ENCODE results near the gene SLC39A9.
"Not testable (repeated sequence)": the region's sequence is repeated elsewhere in the genome, so short reads cannot be mapped to it uniquely, and the experiment has no call there.

Gene SLC39A9

GRCh38 chr14:69478055-69478454 lies 79.6 kb downstream of the SLC39A9 start:
- not testable (repeated sequence) for DNase-seq (ENCODE audit: low read depth)

- DNase-seq (ENCODE audit: low read depth), result no peak
These were observed 81.2 kb downstream of the SLC39A9 start for GRCh38 chr14:69479696-69480095.

GRCh38 chr14:69480136-69480535 lies 81.6 kb downstream of the SLC39A9 start:
- no peak for DNase-seq (ENCODE audit: low read depth)

- DNase-seq (ENCODE audit: low read depth), result no peak
These were observed 83.5 kb downstream of the SLC39A9 start for GRCh38 chr14:69481815-69482568.

GRCh38 chr14:69483765-69484443 lies 85.4 kb downstream of the SLC39A9 start:
- no peak for DNase-seq (ENCODE audit: low read depth)

GRCh38 chr14:69484444-69485314 lies 86.2 kb downstream of the SLC39A9 start, which contains the start of gene PLEKHD1:
TSS of gene PLEKHD1 (plus strand) at chr14:69484728. CDS start at chr14:69484966, 238 bp downstream.
- DNase-seq (ENCODE audit: low read depth), result no peak

- DNase-seq (ENCODE audit: low read depth), result no peak
These were observed 86.8 kb downstream of the SLC39A9 start for GRCh38 chr14:69485315-69485660.

- DNase-seq (ENCODE audit: low read depth), result no peak
These were observed 87.2 kb downstream of the SLC39A9 start for GRCh38 chr14:69485701-69486100.

GRCh38 chr14:69487226-69487625 lies 88.7 kb downstream of the SLC39A9 start:
- no peak for DNase-seq (ENCODE audit: low read depth)

- DNase-seq (ENCODE audit: low read depth), result no peak
These were observed 89.3 kb downstream of the SLC39A9 start for GRCh38 chr14:69487771-69488170.

- no peak for DNase-seq (ENCODE audit: low read depth)
These were observed 91.0 kb downstream of the SLC39A9 start for GRCh38 chr14:69489495-69489894.

GRCh38 chr14:69490219-69490918 lies 91.9 kb downstream of the SLC39A9 start:
- DNase-seq (ENCODE audit: low read depth), result no peak

GRCh38 chr14:69491193-69491592 lies 92.7 kb downstream of the SLC39A9 start:
- no peak for DNase-seq (ENCODE audit: low read depth)

GRCh38 chr14:69493038-69493437 lies 94.5 kb downstream of the SLC39A9 start:
- no peak for DNase-seq (ENCODE audit: low read depth)

GRCh38 chr14:69493791-69494190 lies 95.3 kb downstream of the SLC39A9 start:
- DNase-seq (ENCODE audit: low read depth), result no peak

GRCh38 chr14:69495341-69495921 lies 96.9 kb downstream of the SLC39A9 start:
- no peak for DNase-seq (ENCODE audit: low read depth)

- DNase-seq (ENCODE audit: low read depth), result not testable (repeated sequence)
These were observed 99.4 kb downstream of the SLC39A9 start for GRCh38 chr14:69497866-69498265.

GRCh38 chr14:69498286-69498685 lies 99.8 kb downstream of the SLC39A9 start:
- not testable (repeated sequence) for DNase-seq (ENCODE audit: low read depth)

- DNase-seq (ENCODE audit: low read depth), result no peak
These were observed 100.9 kb downstream of the SLC39A9 start for GRCh38 chr14:69499436-69499835.

- DNase-seq (ENCODE audit: low read depth), result no peak
These were observed 101.6 kb downstream of the SLC39A9 start for GRCh38 chr14:69500096-69500495.

GRCh38 chr14:69500736-69501135 lies 102.2 kb downstream of the SLC39A9 start:
- no peak for DNase-seq (ENCODE audit: low read depth)

- DNase-seq (ENCODE audit: low read depth), result no peak
These were observed 102.9 kb downstream of the SLC39A9 start for GRCh38 chr14:69501423-69501838.

Data from stimulated activated CD4-positive, alpha-beta T cell treated with anti-CD3 and anti-CD28 coated beads, Interleukin-2, amount 100 ng/mL, for 4 hours (primary cell).